CD4-positive, alpha-beta memory T cell (primary cell): ENCODE measurements around the gene BIN2. TPM values are rescaled to one million over a fixed set of nuclear protein-coding genes. Genes with fewer than 3 reads are reported as not detected.

Experiments used
- CTCF ChIA-PET: fragments of 350-600 bp; sonication (Branson Sonifier 250); formaldehyde crosslinking; loops from one replicate; lab custom pipeline; 2021; ENCODE audit warnings: inconsistent platforms; ENCODE audit not compliant: partially characterized antibody; lab: Charles Lee
- POLR2A ChIA-PET: fragments of 350-600 bp; sonication (Branson Sonifier 250); formaldehyde crosslinking; loops from one replicate; lab custom pipeline; 2021; ENCODE audit not compliant: partially characterized antibody; lab: Charles Lee
- DNase-seq, 5 donors: peaks; one replicate each; pipeline versions ENCODE4 v3.0.0 to v3.0.0-alpha.2; 2020 to 2022; ENCODE audit warnings: mixed read lengths in 1 of 5
- H3K27ac ChIP-seq: one replicate; pipeline ENCODE4 v1.7.0; 2013; ENCODE audit warnings: low read depth, low read length
- H3K27me3 ChIP-seq: 2 replicates; pipeline ENCODE4 v1.7.0; 2013; ENCODE audit warnings: mild to moderate bottlenecking, low read length, moderate library complexity; ENCODE audit not compliant: insufficient read depth
- H3K36me3 ChIP-seq: 2 replicates; pipeline ENCODE4 v1.7.0; 2013; ENCODE audit warnings: mild to moderate bottlenecking, low read length, moderate library complexity; ENCODE audit not compliant: insufficient read depth
- H3K4me1 ChIP-seq: 2 replicates; pipeline ENCODE4 v1.7.0; 2013; ENCODE audit warnings: mild to moderate bottlenecking, low read length, moderate library complexity; ENCODE audit not compliant: insufficient read depth
- H3K4me3 ChIP-seq, 2 donors: one replicate each; pipeline ENCODE4 v1.7.0; 2013; ENCODE audit warnings: low read length in 2 of 2, mild to moderate bottlenecking in 1 of 2
- H3K9me3 ChIP-seq, 2 donors: one replicate each; pipeline ENCODE4 v1.7.0; 2013; ENCODE audit warnings: low read length in 2 of 2, control low read depth in 1 of 2; ENCODE audit not compliant: control insufficient read depth in 1 of 2
- H3K27ac Mint-ChIP-seq, 7 donors: one replicate each; pipeline ENCODE4 v1.8.0; 2020 to 2021; ENCODE audit warnings: mixed read lengths in 7 of 7, mild to moderate bottlenecking in 6 of 7, inconsistent platforms in 3 of 7, moderate library complexity in 3 of 7
- H3K27me3 Mint-ChIP-seq, 2 donors: one replicate each; pipeline ENCODE4 v1.8.0; 2020 to 2021; ENCODE audit warnings: mixed read lengths in 2 of 2
- H3K36me3 Mint-ChIP-seq, 2 donors: one replicate each; pipeline ENCODE4 v1.8.0; 2020 to 2021; ENCODE audit warnings: mixed read lengths in 2 of 2, inconsistent platforms in 1 of 2, mild to moderate bottlenecking in 1 of 2
- H3K4me1 Mint-ChIP-seq, 4 donors: one replicate each; pipeline ENCODE4 v1.8.0; 2020 to 2021; ENCODE audit warnings: mixed read lengths in 4 of 4, mild to moderate bottlenecking in 1 of 4
- H3K4me3 Mint-ChIP-seq, 8 donors: one replicate each; pipeline ENCODE4 v1.8.0; 2020 to 2021; ENCODE audit warnings: mixed read lengths in 8 of 8, mild to moderate bottlenecking in 7 of 8, moderate library complexity in 6 of 8, inconsistent platforms in 3 of 8
- H3K9me3 Mint-ChIP-seq, 8 donors: one replicate each; pipeline ENCODE4 v1.8.0; 2020 to 2021; ENCODE audit warnings: mixed read lengths in 8 of 8, mild to moderate bottlenecking in 5 of 8, inconsistent platforms in 3 of 8, moderate library complexity in 1 of 8
- intact Hi-C: fragments of 100-400 bp; cut with micrococcal nuclease; formaldehyde crosslinking; loops from one replicate; pipeline ENCODE4 v1.15.1; 2023
- polyA plus RNA-seq, 2 donors: library from polyadenylated mRNA; unstranded; fragments of 300-500 nt; fragmentation: Illumina TruSeq; gene quantifications; one replicate each; pipeline ENCODE4 v1.2.3, GENCODE V29; 2021
- total RNA-seq, 2 experiments: library from RNA; stranded (reverse); gene quantifications; one replicate each; pipeline ENCODE4 v1.2.3, GENCODE V29; 2021

The BIN2 gene
- total and polyA plus RNA-seq, 4 experiments from 2014 or later: 183 to 309 (median 218) TPM

DNA sequence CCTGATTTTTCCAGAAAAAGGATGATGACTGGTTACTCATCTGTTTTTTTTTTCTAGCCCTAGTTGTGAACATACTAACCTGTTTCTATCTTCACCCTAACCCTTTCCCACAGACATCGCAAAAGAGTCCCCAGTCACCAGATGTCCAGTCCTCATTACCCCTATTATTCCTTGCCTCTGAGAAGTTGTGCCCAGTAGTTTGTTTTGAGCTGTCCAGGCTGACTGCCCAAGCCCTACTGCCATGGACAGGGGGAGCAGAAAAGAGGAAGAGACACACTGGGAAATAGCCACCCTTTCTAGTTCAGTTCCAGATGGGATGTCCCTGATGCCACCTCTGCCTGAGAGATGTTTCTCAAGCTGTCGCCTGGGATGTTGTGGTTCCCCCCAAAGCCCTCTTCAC is 36.3 kb upstream of the BIN2 start:
- CTCF ChIA-PET: interaction anchor here (1.4 kb wide), 1 partner anchor 19 kb away, joined by 5 read pairs; no protein-coding TSS in a partner anchor
- intact Hi-C loops: no loop called here
- no peak for DNase-seq
- Mint-ChIP-seq H3K4me1 (peaks cover 0 to 4% (median 2%) of the 10 kb centered on the region in 4 donors), H3K4me3 (no peak overlapping the region), H3K36me3 (peaks cover 25 to 26% of the 10 kb centered on the region in 2 donors), H3K27ac (peak overlapping the region in 4 of 7 donors; percentile 22 to 70 (median 46)), H3K27me3 (no peaks in the 10 kb centered on the region), H3K9me3 (no peaks in the 10 kb centered on the region)
- H3K4me1 ChIP-seq: no peaks in the 10 kb centered on the region
- H3K27ac ChIP-seq: no peak overlapping the region
- no peaks in the 10 kb centered on the region for H3K27me3 ChIP-seq
- H3K9me3 ChIP-seq: no peaks in the 10 kb centered on the region
- peaks cover 11% of the 10 kb centered on the region for H3K36me3 ChIP-seq
- H3K4me3 ChIP-seq: no peak overlapping the region
- POLR2A ChIA-PET: no interaction called here

- CTCF ChIA-PET: no interaction called here
Observed at GRCh38 chr12:51359851-51360250, 35.9 kb upstream of the BIN2 start.

GRCh38 chr12:51358496-51358895 is 34.5 kb upstream of the BIN2 start:
- CTCF ChIA-PET: no interaction called here
- intact Hi-C loops: no loop called here
- Histone ChIP-seq H3K27ac (no peak overlapping the region), H3K9me3 (no peaks in the 10 kb centered on the region), H3K4me3 (no peak overlapping the region), H3K4me1 (no peaks in the 10 kb centered on the region), H3K36me3 (peaks cover 11% of the 10 kb centered on the region), H3K27me3 (no peaks in the 10 kb centered on the region)
- no peak for DNase-seq
- Mint-ChIP-seq H3K27me3 (no peaks in the 10 kb centered on the region), H3K4me1 (peaks cover 0 to 4% (median 2%) of the 10 kb centered on the region in 4 donors), H3K9me3 (no peaks in the 10 kb centered on the region), H3K36me3 (peaks cover 26% of the 10 kb centered on the region in 2 donors), H3K4me3 (peak overlapping the region in 1 of 8 donors; percentile 57), H3K27ac (peak overlapping the region in 1 of 7 donors; percentile 3)
- POLR2A ChIA-PET: no interaction called here

More at GRCh38 chr12:51359851-51360250, 35.9 kb upstream of the BIN2 start:
- no peaks in the 10 kb centered on the region for H3K27me3 Mint-ChIP-seq
- H3K9me3 ChIP-seq: no peaks in the 10 kb centered on the region
- no peak overlapping the region for H3K4me3 ChIP-seq
- H3K27ac Mint-ChIP-seq: no peak overlapping the region
- H3K9me3 Mint-ChIP-seq: no peaks in the 10 kb centered on the region
- no peak for DNase-seq
- no peak overlapping the region for H3K27ac ChIP-seq
- H3K4me3 Mint-ChIP-seq: peak overlapping the region in 1 of 8 donors; percentile 32
- intact Hi-C loops: no loop called here
- H3K4me1 Mint-ChIP-seq: peaks cover 0 to 4% (median 2%) of the 10 kb centered on the region in 4 donors
- H3K36me3 Mint-ChIP-seq: peaks cover 26% of the 10 kb centered on the region in 2 donors
- no peaks in the 10 kb centered on the region for H3K4me1 ChIP-seq
- no peaks in the 10 kb centered on the region for H3K27me3 ChIP-seq
- peaks cover 11% of the 10 kb centered on the region for H3K36me3 ChIP-seq
- POLR2A ChIA-PET: interaction anchor here (0.7 kb wide), 1 partner anchor 97 kb away, joined by 4 read pairs; no protein-coding TSS in a partner anchor

DNA sequence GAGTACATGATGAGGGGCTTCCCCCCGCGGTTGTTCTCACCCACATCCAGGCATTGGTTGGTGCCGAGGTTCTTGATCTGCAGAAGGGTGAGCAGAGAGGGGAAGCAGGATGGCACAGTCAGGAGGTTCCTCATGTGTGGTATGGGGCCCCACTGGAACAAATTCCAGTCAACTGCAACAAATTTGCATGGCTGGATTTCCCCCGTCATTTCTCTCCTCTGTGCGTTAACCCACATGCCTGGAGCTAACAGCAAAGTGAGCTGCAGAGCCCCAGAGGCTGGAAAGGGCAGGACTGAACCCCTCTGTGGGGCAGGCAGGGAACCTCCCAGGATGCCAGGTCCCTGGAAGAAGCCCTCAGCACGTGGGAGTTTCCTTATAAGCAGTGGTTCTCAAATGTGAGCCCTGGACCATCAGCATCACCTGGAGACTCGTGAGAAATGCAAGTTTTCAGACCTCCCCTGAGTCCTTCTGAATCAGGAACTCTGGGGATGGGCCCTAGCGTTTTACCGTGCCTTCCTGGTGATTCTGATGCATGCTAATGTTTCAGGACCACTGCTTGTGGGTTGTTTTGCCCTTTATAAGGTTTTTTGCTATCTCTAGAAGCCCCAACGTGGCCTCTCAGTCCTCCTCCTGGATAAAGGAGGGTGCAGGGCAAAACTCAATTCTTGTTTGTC is 33.5 kb upstream of the BIN2 start:
- no peak overlapping the region for H3K4me3 ChIP-seq
- no peak for DNase-seq
- Mint-ChIP-seq H3K4me3 (no peak overlapping the region), H3K9me3 (no peaks in the 10 kb centered on the region), H3K4me1 (peaks cover 0 to 4% (median 2%) of the 10 kb centered on the region in 4 donors), H3K36me3 (peaks cover 26% of the 10 kb centered on the region in 2 donors), H3K27ac (peak overlapping the region in 3 of 7 donors; percentile 16 to 41 (median 39)), H3K27me3 (no peaks in the 10 kb centered on the region)
- no peaks in the 10 kb centered on the region for H3K9me3 ChIP-seq
- CTCF ChIA-PET: no interaction called here
- no peak overlapping the region for H3K27ac ChIP-seq
- H3K36me3 ChIP-seq: peaks cover 11% of the 10 kb centered on the region
- H3K4me1 ChIP-seq: no peaks in the 10 kb centered on the region
- H3K27me3 ChIP-seq: no peaks in the 10 kb centered on the region
- POLR2A ChIA-PET: interaction anchor here (1.7 kb wide), 1 partner anchor 11 kb away, joined by 5 read pairs; no protein-coding TSS in a partner anchor
- intact Hi-C loops: no loop called here

DNA sequence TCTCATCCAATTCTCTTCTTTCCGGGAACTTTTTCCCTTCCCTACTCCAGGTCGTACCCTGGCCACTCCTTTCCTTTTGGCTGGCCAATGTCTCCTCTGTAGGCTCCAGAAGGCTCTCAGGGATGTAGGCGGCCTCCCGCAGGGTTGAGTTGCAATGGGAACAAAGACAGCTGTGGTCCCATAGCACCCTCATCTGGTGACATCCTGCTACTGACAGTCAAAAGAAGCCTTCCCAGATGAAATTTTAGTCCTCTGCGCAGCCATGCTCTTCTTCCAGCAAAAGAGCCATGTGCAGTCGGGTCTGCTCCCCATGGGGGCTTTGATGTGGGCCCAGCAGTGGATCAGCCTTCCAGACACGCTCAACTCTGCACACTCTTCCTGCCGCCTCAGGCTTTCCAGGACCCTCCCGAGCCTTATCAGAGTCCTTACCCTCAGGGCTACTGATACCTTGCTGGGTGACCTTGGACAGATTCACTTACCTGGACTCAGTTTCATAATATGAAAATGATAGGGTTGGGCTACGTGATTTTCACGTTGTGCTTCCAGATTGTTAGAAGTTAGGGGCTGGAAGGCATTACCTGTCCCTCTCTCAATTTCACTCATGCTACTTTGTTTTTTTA is 28.0 kb upstream of the BIN2 start:
- CTCF ChIA-PET: interaction anchor here (0.7 to 3.4 kb wide), 11 partner anchors 8 to 587 kb away, joined by 3 to 30 read pairs (median 5); partner anchors contain the start of gene SMAGP
- no peak overlapping the region for H3K4me3 ChIP-seq
- no peaks in the 10 kb centered on the region for H3K9me3 ChIP-seq
- H3K27ac ChIP-seq: no peak overlapping the region
- peaks cover 0 to 12% (median 4%) of the 10 kb centered on the region in 4 donors for H3K4me1 Mint-ChIP-seq
- H3K27me3 ChIP-seq: no peaks in the 10 kb centered on the region
- intact Hi-C loops: loop anchor here (1.0 to 2.0 kb wide), 2 partner anchors 17 to 587 kb away; no protein-coding TSS in a partner anchor
- POLR2A ChIA-PET: interaction anchor here (1.4 to 1.5 kb wide), 2 partner anchors 11 to 17 kb away, joined by 4 to 6 read pairs; no protein-coding TSS in a partner anchor
- no peaks in the 10 kb centered on the region for H3K9me3 Mint-ChIP-seq
- H3K27me3 Mint-ChIP-seq: no peaks in the 10 kb centered on the region
- peak overlapping the region in 5 of 7 donors; percentile 5 to 83 (median 28) for H3K27ac Mint-ChIP-seq
- peaks cover 2% of the 10 kb centered on the region for H3K36me3 ChIP-seq
- no peaks in the 10 kb centered on the region for H3K4me1 ChIP-seq
- peak; percentile 49 to 60 (median 50) for DNase-seq
- no peak overlapping the region for H3K4me3 Mint-ChIP-seq
- peaks cover 0 to 2% of the 10 kb centered on the region in 2 donors for H3K36me3 Mint-ChIP-seq

DNA sequence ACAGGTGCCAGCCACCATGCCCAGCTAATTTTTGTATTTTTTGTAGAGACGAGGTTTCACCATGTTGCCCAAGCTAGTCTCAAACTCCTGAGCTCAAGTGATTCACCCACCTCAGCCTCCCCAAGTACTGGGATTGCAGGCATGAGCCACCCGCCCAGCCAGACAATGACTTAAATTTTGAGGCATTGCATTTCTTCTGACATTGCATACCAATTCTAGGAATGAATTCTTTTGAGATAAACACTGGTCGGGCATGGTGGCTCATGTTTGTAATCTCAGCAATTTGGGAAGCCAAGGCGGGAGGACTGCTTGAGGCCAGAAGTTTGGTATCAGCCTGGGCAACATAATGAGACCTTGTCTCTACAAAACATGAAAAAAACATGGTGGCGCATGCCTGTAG is 25.1 kb upstream of the BIN2 start:
- ChIA-PET CTCF (interaction anchor here (1.4 to 3.4 kb wide), 5 partner anchors 8 to 302 kb away, joined by 4 to 30 read pairs (median 5); partner anchors contain the start of gene SMAGP), POLR2A (no interaction called here)
- Mint-ChIP-seq H3K9me3 (no peaks in the 10 kb centered on the region), H3K27me3 (no peaks in the 10 kb centered on the region), H3K36me3 (no peaks in the 10 kb centered on the region), H3K4me3 (no peak overlapping the region), H3K27ac (peak overlapping the region in 1 of 7 donors; percentile 63), H3K4me1 (peaks cover 0 to 12% (median 4%) of the 10 kb centered on the region in 4 donors)
- Histone ChIP-seq H3K9me3 (no peaks in the 10 kb centered on the region), H3K27ac (no peak overlapping the region), H3K4me1 (no peaks in the 10 kb centered on the region), H3K4me3 (no peak overlapping the region), H3K36me3 (no peaks in the 10 kb centered on the region), H3K27me3 (no peaks in the 10 kb centered on the region)
- no peak for DNase-seq
- intact Hi-C loops: no loop called here

DNA sequence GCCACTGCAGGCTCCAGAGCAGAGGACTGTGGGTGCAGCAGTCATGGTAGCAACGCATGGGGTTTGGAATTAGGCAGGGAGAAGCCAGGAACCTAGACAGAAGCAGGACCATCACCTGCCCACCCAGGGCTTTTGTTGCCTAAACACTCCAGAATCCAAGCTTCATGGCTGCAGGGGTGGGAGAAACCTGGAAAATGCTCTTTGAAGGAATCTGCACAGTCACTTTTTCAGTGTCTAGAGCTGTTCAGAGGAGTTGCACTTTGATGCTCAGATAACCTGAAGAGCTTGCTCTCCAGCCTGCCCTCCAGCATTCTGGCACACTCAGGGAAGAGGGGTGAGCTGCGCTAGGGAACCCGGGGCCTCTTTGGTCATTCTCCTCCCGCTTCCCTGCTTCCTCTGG is 24.1 kb upstream of the BIN2 start:
- Mint-ChIP-seq H3K9me3 (peaks cover 0 to 1% (median 0%) of the 10 kb centered on the region in 8 donors), H3K27ac (peak overlapping the region in 1 of 7 donors; percentile 25), H3K27me3 (no peaks in the 10 kb centered on the region), H3K36me3 (no peaks in the 10 kb centered on the region), H3K4me1 (peaks cover 0 to 12% (median 4%) of the 10 kb centered on the region in 4 donors), H3K4me3 (no peak overlapping the region)
- Histone ChIP-seq H3K9me3 (no peaks in the 10 kb centered on the region), H3K4me3 (no peak overlapping the region), H3K27me3 (no peaks in the 10 kb centered on the region), H3K27ac (no peak overlapping the region), H3K36me3 (no peaks in the 10 kb centered on the region), H3K4me1 (no peaks in the 10 kb centered on the region)
- no peak for DNase-seq
- intact Hi-C loops: no loop called here
- CTCF ChIA-PET: interaction anchor here (0.9 kb wide), 1 partner anchor 79 kb away, joined by 3 read pairs; no protein-coding TSS in a partner anchor
- POLR2A ChIA-PET: no interaction called here
